PC-3 (cell line): ENCODE data around the gene UBE4A.

ENCODE experiments used
- CTCF ChIP-seq: fragments of 300-600 bp; sonication (generic); conservative IDR thresholded peaks from 2 replicates; pipeline ENCODE4 v1.5.1; 2017; ENCODE audit warnings: antibody characterized with exemption, low read depth, mild to moderate bottlenecking, low read length
- EZH2 ChIP-seq: fragments of 300-600 bp; sonication (generic); IDR thresholded peaks from one replicate; pipeline ENCODE4 v1.6.1; 2017; ENCODE audit warnings: antibody characterized with exemption, mild to moderate bottlenecking, low read length; ENCODE audit not compliant: unreplicated experiment
- EZH2phosphoT487 ChIP-seq: fragments of 300-600 bp; sonication (generic); IDR thresholded peaks from 2 replicates; pipeline ENCODE4 v1.6.1; 2018; ENCODE audit warnings: mild to moderate bottlenecking, antibody characterized with exemption, low read length, borderline replicate concordance

- no peak for TF ChIP-seq EZH2
- TF ChIP-seq CTCF: no peak
- TF ChIP-seq EZH2phosphoT487: no peak
These were observed 53.5 kb downstream of the UBE4A start for GRCh38 chr11:118412921-118413320.
